Upper lobe of right lung (tissue), 1 donor: Measurements from ENCODE around the gene NLGN1. TPM values are rescaled to one million over a fixed set of nuclear protein-coding genes. Genes with fewer than 3 reads are reported as not detected.

Experiments used
- ATAC-seq: fragments of 200-7000 bp; cut with Tn5 transposase; one replicate; pipeline ENCODE4 v1.9.1; 2020; ENCODE audit warnings: mild to moderate bottlenecking, moderate library complexity
- DNase-seq: peaks from one replicate; pipeline ENCODE4 v3.0.0-alpha.2; 2020
- H3K27ac ChIP-seq: fragments of 200-600 bp; one replicate; pipeline ENCODE4 v1.8.0; 2022
- H3K27me3 ChIP-seq: fragments of 200-600 bp; one replicate; pipeline ENCODE4 v1.8.0; 2022; ENCODE audit warnings: mild to moderate bottlenecking
- H3K36me3 ChIP-seq: fragments of 200-600 bp; one replicate; pipeline ENCODE4 v1.8.0; 2022
- H3K4me1 ChIP-seq: fragments of 200-600 bp; one replicate; pipeline ENCODE4 v1.8.0; 2022
- H3K4me3 ChIP-seq: fragments of 200-600 bp; one replicate; pipeline ENCODE4 v1.8.0; 2022; ENCODE audit warnings: mild to moderate bottlenecking
- H3K9me3 ChIP-seq: fragments of 200-600 bp; one replicate; pipeline ENCODE4 v1.8.0; 2022
- intact Hi-C: fragments of 100-400 bp; cut with DNase I; formaldehyde crosslinking; loops from one replicate; pipeline ENCODE4 v1.11.0; 2022
- total RNA-seq: library from RNA; stranded (reverse); fragmentation: NEBNext Ultra II Directional; extraction: Animal tissue kit (Norgen Biotek cat#: 25700); gene quantifications from one replicate; pipeline ENCODE4 v1.2.1, GENCODE V29; 2021
- TF ChIP-seq, protein P1 (sequence below): fragments of 200-600 bp; IDR thresholded peaks from one replicate; pipeline ENCODE4 v1.8.0; 2022; ENCODE audit warnings: antibody characterized with exemption
- donor health status: DM: no; HTN: yes; CAD: no; lungs with severe emphysema.

Gene NLGN1
- total RNA-seq, 1 donor from 2014 or later, result 3.3 TPM

DNA sequence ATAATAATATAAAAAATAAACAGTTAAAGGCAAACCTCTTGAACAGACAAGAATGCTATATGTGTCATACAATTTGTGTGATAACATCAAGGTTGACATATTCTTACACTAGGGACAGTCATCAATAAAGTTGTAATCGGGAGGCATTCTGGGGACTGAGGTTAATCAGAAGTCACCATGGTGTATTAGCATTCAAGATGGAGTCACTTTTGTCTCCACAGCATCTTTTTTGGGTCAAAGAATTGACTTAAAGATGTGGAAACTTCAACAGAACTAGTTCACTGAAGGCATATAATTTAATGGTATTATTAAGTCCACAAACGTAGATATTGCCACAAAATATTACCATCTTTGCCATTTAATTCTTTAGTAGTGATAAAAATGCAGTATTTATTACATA, 836.0 kb downstream of the NLGN1 start:
- DNase-seq (no peak), ATAC-seq (no peak)
- TF ChIP-seq, protein P1, sequence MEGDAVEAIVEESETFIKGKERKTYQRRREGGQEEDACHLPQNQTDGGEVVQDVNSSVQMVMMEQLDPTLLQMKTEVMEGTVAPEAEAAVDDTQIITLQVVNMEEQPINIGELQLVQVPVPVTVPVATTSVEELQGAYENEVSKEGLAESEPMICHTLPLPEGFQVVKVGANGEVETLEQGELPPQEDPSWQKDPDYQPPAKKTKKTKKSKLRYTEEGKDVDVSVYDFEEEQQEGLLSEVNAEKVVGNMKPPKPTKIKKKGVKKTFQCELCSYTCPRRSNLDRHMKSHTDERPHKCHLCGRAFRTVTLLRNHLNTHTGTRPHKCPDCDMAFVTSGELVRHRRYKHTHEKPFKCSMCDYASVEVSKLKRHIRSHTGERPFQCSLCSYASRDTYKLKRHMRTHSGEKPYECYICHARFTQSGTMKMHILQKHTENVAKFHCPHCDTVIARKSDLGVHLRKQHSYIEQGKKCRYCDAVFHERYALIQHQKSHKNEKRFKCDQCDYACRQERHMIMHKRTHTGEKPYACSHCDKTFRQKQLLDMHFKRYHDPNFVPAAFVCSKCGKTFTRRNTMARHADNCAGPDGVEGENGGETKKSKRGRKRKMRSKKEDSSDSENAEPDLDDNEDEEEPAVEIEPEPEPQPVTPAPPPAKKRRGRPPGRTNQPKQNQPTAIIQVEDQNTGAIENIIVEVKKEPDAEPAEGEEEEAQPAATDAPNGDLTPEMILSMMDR, result no peak
- intact Hi-C loops, result no loop called here
- Histone ChIP-seq H3K36me3 (no peaks in the 10 kb centered on the region), H3K9me3 (no peaks in the 10 kb centered on the region), H3K27me3 (no peaks in the 10 kb centered on the region), H3K4me1 (no peaks in the 10 kb centered on the region), H3K27ac (no peak overlapping the region), H3K4me3 (no peak overlapping the region)

DNA sequence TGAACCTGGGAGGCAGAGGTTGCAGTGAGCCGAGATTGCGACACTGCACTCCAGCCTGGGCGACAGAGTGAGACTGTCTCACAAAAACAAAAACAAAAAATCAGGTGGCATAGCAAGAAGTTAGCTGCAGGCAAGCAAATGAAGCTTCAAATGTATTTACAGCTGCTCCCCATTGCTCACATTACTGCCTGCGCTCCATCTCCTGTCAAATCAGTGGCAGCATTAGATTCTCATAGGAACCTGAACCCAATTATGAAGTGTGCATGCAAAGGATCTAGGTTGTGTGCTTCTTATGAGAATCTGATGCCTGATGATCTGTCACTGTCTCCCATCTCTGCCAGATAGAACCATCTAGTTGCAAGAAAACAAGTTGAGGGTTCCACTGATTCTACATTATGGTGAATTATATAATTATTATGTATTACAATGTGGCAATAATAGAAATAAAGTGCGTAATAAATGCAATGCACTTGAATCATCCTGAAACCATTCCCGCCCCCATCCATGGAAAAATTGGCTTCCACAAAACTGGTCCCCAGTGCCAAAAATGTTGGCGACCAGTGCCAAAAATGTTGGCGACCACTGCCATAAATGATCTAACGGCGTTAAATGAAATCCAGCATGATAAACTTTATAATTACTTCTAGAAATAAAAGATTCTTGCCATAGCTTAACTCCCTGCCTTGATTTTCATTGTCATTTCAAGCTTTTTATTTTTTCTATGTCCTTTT, 844.9 kb downstream of the NLGN1 start:
- H3K4me3 ChIP-seq, result no peak overlapping the region
- H3K9me3 ChIP-seq, result no peaks in the 10 kb centered on the region
- H3K27me3 ChIP-seq, result no peaks in the 10 kb centered on the region
- H3K27ac ChIP-seq, result no peak overlapping the region
- ATAC-seq, result no peak
- no peaks in the 10 kb centered on the region for H3K36me3 ChIP-seq
- no peaks in the 10 kb centered on the region for H3K4me1 ChIP-seq
- TF ChIP-seq, protein P1, result no peak
- intact Hi-C loops, result no loop called here
- DNase-seq, result no peak

- TF ChIP-seq, protein P1, result no peak
- Histone ChIP-seq H3K27me3 (no peaks in the 10 kb centered on the region), H3K4me1 (no peaks in the 10 kb centered on the region), H3K36me3 (no peaks in the 10 kb centered on the region), H3K9me3 (no peaks in the 10 kb centered on the region), H3K27ac (no peak overlapping the region), H3K4me3 (no peak overlapping the region)
- no peak for DNase-seq
- intact Hi-C loops, result no loop called here
- no peak for ATAC-seq
These were observed 845.6 kb downstream of the NLGN1 start for GRCh38 chr3:174243171-174243570.

DNA sequence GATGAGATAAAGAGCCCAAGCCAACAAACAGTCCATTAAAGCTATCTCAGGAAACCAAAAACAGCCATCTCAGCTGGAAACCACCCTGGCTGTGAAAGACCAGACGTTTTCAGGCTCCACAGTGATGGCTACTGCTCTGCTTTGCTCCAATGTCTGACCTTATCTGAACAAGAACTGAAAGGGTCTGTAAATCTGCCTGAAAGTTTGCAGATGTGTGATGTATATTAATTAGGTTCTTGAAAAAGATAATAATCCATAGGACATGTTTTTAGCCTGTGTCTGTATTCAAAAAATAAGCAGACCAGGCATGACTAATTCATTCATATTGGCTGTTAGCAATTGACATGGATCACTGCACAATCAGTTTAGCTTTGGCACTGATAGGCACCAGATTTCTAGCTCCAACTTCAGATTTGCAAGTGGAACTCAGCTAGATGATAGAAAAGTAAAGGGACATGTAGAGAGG, 850.2 kb downstream of the NLGN1 start:
- no peak for DNase-seq
- H3K4me1 ChIP-seq, result no peaks in the 10 kb centered on the region
- no peaks in the 10 kb centered on the region for H3K9me3 ChIP-seq
- intact Hi-C loops, result no loop called here
- H3K27ac ChIP-seq, result no peak overlapping the region
- TF ChIP-seq, protein P1, result no peak
- H3K27me3 ChIP-seq, result no peaks in the 10 kb centered on the region
- no peaks in the 10 kb centered on the region for H3K36me3 ChIP-seq
- H3K4me3 ChIP-seq, result no peak overlapping the region
- ATAC-seq, result no peak

- Histone ChIP-seq H3K4me1 (no peaks in the 10 kb centered on the region), H3K36me3 (no peaks in the 10 kb centered on the region), H3K27ac (no peak overlapping the region), H3K9me3 (no peaks in the 10 kb centered on the region), H3K4me3 (no peak overlapping the region), H3K27me3 (no peaks in the 10 kb centered on the region)
- DNase-seq, result no peak
- TF ChIP-seq, protein P1, result no peak
- ATAC-seq, result no peak
- intact Hi-C loops, result no loop called here
These were observed 854.1 kb downstream of the NLGN1 start for GRCh38 chr3:174251681-174252080.
